IPS-20b (cell line): ENCODE data around the gene GALNT9.
"Not testable (repeated sequence)": the region's sequence is repeated elsewhere in the genome, so short reads cannot be mapped to it uniquely, and the experiment has no call there.

Experiments
- H3K27ac ChIP-seq: one replicate; pipeline ENCODE4 v1.5.1; 2013; ENCODE audit warnings: low read length
- H3K27me3 ChIP-seq: 2 replicates; pipeline ENCODE4 v1.6.1; 2013; ENCODE audit warnings: mild to moderate bottlenecking, low read length, inconsistent platforms; ENCODE audit not compliant: insufficient read depth
- H3K36me3 ChIP-seq: 2 replicates; pipeline ENCODE4 v1.6.1; 2013; ENCODE audit warnings: low read depth, mild to moderate bottlenecking, inconsistent platforms, low read length, moderate library complexity; ENCODE audit not compliant: insufficient read depth
- H3K4me1 ChIP-seq: 2 replicates; pipeline ENCODE4 v1.6.1; 2013; ENCODE audit warnings: mild to moderate bottlenecking, control low read depth, inconsistent platforms, low read length, moderate library complexity; ENCODE audit not compliant: insufficient read depth
- H3K4me3 ChIP-seq: 2 replicates; pipeline ENCODE4 v1.5.1; 2013; ENCODE audit warnings: mild to moderate bottlenecking, low read length, inconsistent platforms
- H3K9ac ChIP-seq: 2 replicates; pipeline ENCODE4 v1.6.1; 2013; ENCODE audit warnings: low read depth, mild to moderate bottlenecking, inconsistent platforms, low read length, moderate library complexity
- H3K9me3 ChIP-seq: 2 replicates; pipeline ENCODE4 v1.6.1; 2013; ENCODE audit warnings: mild to moderate bottlenecking, low read depth, low read length, inconsistent platforms; ENCODE audit not compliant: insufficient read depth

GALNT9 gene

GRCh38 chr12:132228476-132229192 lies 100.8 kb downstream of the GALNT9 start:
- H3K4me1 ChIP-seq, result no peaks in the 10 kb centered on the region
- H3K36me3 ChIP-seq, result no peaks in the 10 kb centered on the region
- H3K4me3 ChIP-seq, result no peak overlapping the region
- peaks cover 5% of the 10 kb centered on the region; the same call in 1 of the 2 replicates for H3K9me3 ChIP-seq
- H3K27me3 ChIP-seq, result peaks cover 41% of the 10 kb centered on the region
- H3K9ac ChIP-seq, result no peak overlapping the region
- H3K27ac ChIP-seq, result no peak overlapping the region

- Histone ChIP-seq H3K27me3 (peaks cover 41% of the 10 kb centered on the region), H3K27ac (no peak overlapping the region), H3K4me1 (no peaks in the 10 kb centered on the region), H3K9ac (no peak overlapping the region), H3K4me3 (no peak overlapping the region), H3K9me3 (peaks cover 5% of the 10 kb centered on the region; the same call in 1 of the 2 replicates), H3K36me3 (no peaks in the 10 kb centered on the region)
These were observed 101.5 kb downstream of the GALNT9 start for GRCh38 chr12:132227782-132228475.

GRCh38 chr12:132227118-132227517 lies 102.3 kb downstream of the GALNT9 start:
- no peaks in the 10 kb centered on the region for H3K36me3 ChIP-seq
- H3K9ac ChIP-seq, result no peak overlapping the region
- H3K4me3 ChIP-seq, result no peak overlapping the region
- H3K27me3 ChIP-seq, result peaks cover 43% of the 10 kb centered on the region
- peaks cover 5% of the 10 kb centered on the region; the same call in 1 of the 2 replicates for H3K9me3 ChIP-seq
- H3K4me1 ChIP-seq, result no peaks in the 10 kb centered on the region
- H3K27ac ChIP-seq, result no peak overlapping the region

- peaks cover 44% of the 10 kb centered on the region for H3K27me3 ChIP-seq
- no peak overlapping the region for H3K9ac ChIP-seq
- no peak overlapping the region for H3K4me3 ChIP-seq
- H3K9me3 ChIP-seq, result peaks cover 5% of the 10 kb centered on the region; the same call in 1 of the 2 replicates
- H3K4me1 ChIP-seq, result no peaks in the 10 kb centered on the region
- no peaks in the 10 kb centered on the region for H3K36me3 ChIP-seq
- no peak overlapping the region for H3K27ac ChIP-seq
These were observed 102.8 kb downstream of the GALNT9 start for GRCh38 chr12:132226604-132227003.

GRCh38 chr12:132225214-132225613 lies 104.2 kb downstream of the GALNT9 start:
- H3K9me3 ChIP-seq, result peaks cover 5% of the 10 kb centered on the region; the same call in 1 of the 2 replicates
- H3K4me1 ChIP-seq, result no peaks in the 10 kb centered on the region
- H3K27me3 ChIP-seq, result peaks cover 49% of the 10 kb centered on the region

GRCh38 chr12:132224484-132224883 lies 104.9 kb downstream of the GALNT9 start:
- no peaks in the 10 kb centered on the region for H3K36me3 ChIP-seq
- no peak overlapping the region for H3K27ac ChIP-seq
- no peaks in the 10 kb centered on the region for H3K4me1 ChIP-seq
- peaks cover 51% of the 10 kb centered on the region for H3K27me3 ChIP-seq
- H3K9me3 ChIP-seq, result peaks cover 5% of the 10 kb centered on the region; the same call in 1 of the 2 replicates
- H3K4me3 ChIP-seq, result no peak overlapping the region
- no peak overlapping the region for H3K9ac ChIP-seq

More at GRCh38 chr12:132225214-132225613, 104.2 kb downstream of the GALNT9 start:
- Histone ChIP-seq H3K9ac (no peak overlapping the region), H3K36me3 (no peaks in the 10 kb centered on the region), H3K27ac (no peak overlapping the region), H3K4me3 (no peak overlapping the region)

- Histone ChIP-seq H3K4me1 (no peaks in the 10 kb centered on the region), H3K9ac (no peak overlapping the region), H3K27me3 (peaks cover 50% of the 10 kb centered on the region), H3K4me3 (no peak overlapping the region), H3K36me3 (no peaks in the 10 kb centered on the region), H3K9me3 (peaks cover 5% of the 10 kb centered on the region; the same call in 1 of the 2 replicates), H3K27ac (no peak overlapping the region)
These were observed 106.6 kb downstream of the GALNT9 start for GRCh38 chr12:132222808-132223173.

- Histone ChIP-seq H3K9me3 (peaks cover 5% of the 10 kb centered on the region; the same call in 1 of the 2 replicates), H3K9ac (no peak overlapping the region), H3K4me1 (no peaks in the 10 kb centered on the region), H3K27me3 (peaks cover 50% of the 10 kb centered on the region), H3K27ac (no peak overlapping the region), H3K36me3 (no peaks in the 10 kb centered on the region), H3K4me3 (no peak overlapping the region)
These were observed 107.1 kb downstream of the GALNT9 start for GRCh38 chr12:132222096-132222807.

GRCh38 chr12:132219761-132220160 lies 109.6 kb downstream of the GALNT9 start:
- peaks cover 57% of the 10 kb centered on the region for H3K27me3 ChIP-seq
- not testable (repeated sequence) for H3K4me3 ChIP-seq, H3K9ac ChIP-seq, H3K27ac ChIP-seq, H3K4me1 ChIP-seq, H3K36me3 ChIP-seq, H3K9me3 ChIP-seq

- H3K27me3 ChIP-seq, result peaks cover 62% of the 10 kb centered on the region
- no peaks in the 10 kb centered on the region for H3K4me1 ChIP-seq
- H3K27ac ChIP-seq, result no peak overlapping the region
- no peaks in the 10 kb centered on the region for H3K36me3 ChIP-seq
- no peak overlapping the region for H3K9ac ChIP-seq
- H3K4me3 ChIP-seq, result no peak overlapping the region
- no peaks in the 10 kb centered on the region for H3K9me3 ChIP-seq
These were observed 110.1 kb downstream of the GALNT9 start for GRCh38 chr12:132219323-132219722.

GRCh38 chr12:132218915-132219314 lies 110.5 kb downstream of the GALNT9 start:
- Histone ChIP-seq H3K4me1 (no peaks in the 10 kb centered on the region), H3K27me3 (peaks cover 62% of the 10 kb centered on the region), H3K27ac (no peak overlapping the region), H3K36me3 (no peaks in the 10 kb centered on the region), H3K9ac (no peak overlapping the region), H3K9me3 (no peaks in the 10 kb centered on the region), H3K4me3 (no peak overlapping the region)
